T-helper 17 cell (primary cell): ENCODE data around the gene BBS9. TPM values are rescaled to one million over a fixed set of nuclear protein-coding genes. Genes with fewer than 3 reads are reported as not detected.

Experiments used
- ATAC-seq: fragments of 150-1000 bp; cut with Tn5 transposase; 2 replicates; pipeline ENCODE4 v1.10.0; 2021; ENCODE audit warnings: mild to moderate bottlenecking, moderate library complexity
- DNase-seq, 3 donors: peaks; one replicate each; pipeline versions ENCODE4 v3.0.0 to v3.0.0-alpha.2; 2020 to 2021
- H3K9me3 ChIP-seq: one replicate; pipeline ENCODE4 v1.7.0; 2013; ENCODE audit warnings: low read length, mild to moderate bottlenecking; ENCODE audit not compliant: control insufficient read depth, poor library complexity, severe bottlenecking
- H3K27ac Mint-ChIP-seq: one replicate; pipeline ENCODE4 v1.8.0; 2022; ENCODE audit warnings: mild to moderate bottlenecking, moderate library complexity, mixed read lengths
- H3K27me3 Mint-ChIP-seq: one replicate; pipeline ENCODE4 v1.8.0; 2022; ENCODE audit warnings: mixed read lengths
- H3K36me3 Mint-ChIP-seq: one replicate; pipeline ENCODE4 v1.8.0; 2022; ENCODE audit warnings: low read depth, mixed read lengths
- H3K4me1 Mint-ChIP-seq: one replicate; pipeline ENCODE4 v1.8.0; 2022; ENCODE audit warnings: mild to moderate bottlenecking, mixed read lengths
- H3K4me3 Mint-ChIP-seq: one replicate; pipeline ENCODE4 v1.8.0; 2022; ENCODE audit warnings: mild to moderate bottlenecking, moderate library complexity, mixed read lengths
- total RNA-seq, 4 donors: library from RNA in 2 of 4; stranded (reverse) in 2 of 4; gene quantifications; one replicate each; pipeline ENCODE4 v1.2.3 and lab custom pipeline; 2022 to 2026

Gene BBS9
- total RNA-seq, 2 donors from 2014 or later = 23.4 to 25.3 TPM

DNA sequence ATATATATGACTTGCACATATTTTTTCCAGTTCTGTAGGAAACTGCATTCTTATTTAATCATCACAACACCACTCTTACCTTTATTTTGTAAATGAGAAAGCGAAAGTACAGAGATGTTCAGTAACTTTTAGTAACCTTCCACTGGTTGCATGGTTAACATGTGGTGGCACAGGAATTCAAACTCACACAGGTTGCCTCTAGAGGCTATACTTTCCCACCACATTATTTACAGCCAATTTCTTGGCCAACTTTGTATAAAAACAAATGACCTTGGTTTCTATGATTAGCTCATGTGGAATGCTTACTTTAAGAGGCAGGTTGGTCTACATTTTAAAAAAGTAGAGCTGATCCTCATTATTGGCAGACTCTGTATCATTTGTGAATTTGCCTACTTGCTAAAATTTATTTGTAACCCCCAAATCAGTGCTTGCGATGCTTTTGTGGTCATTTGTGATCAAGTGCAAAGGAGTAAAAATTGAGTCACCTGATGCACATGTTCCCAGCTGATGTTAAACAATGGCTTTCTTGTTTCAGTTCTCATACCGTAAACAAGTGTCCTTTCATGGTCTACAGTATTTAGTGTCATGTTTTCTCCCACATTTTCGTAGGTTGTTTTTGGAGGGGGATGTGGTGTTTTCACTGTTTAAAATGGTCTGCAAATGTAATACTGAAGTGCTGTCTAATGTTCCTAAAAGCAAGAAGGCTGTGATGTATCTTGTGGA lies 14.8 kb downstream of the BBS9 start:
- Mint-ChIP-seq H3K27ac (no peak overlapping the region), H3K4me1 (peaks cover 11% of the 10 kb centered on the region), H3K36me3 (peaks cover 6% of the 10 kb centered on the region), H3K27me3 (no peaks in the 10 kb centered on the region), H3K4me3 (no peak overlapping the region)
- ATAC-seq = no peak
- H3K9me3 ChIP-seq = no peaks in the 10 kb centered on the region
- no peak for DNase-seq

GRCh38 chr7:33145156-33145555 lies 15.8 kb downstream of the BBS9 start:
- no peaks in the 10 kb centered on the region for H3K9me3 ChIP-seq
- H3K4me1 Mint-ChIP-seq = peaks cover 6% of the 10 kb centered on the region
- H3K27me3 Mint-ChIP-seq = no peaks in the 10 kb centered on the region
- no peak overlapping the region for H3K4me3 Mint-ChIP-seq
- DNase-seq (no peak), ATAC-seq (no peak)
- no peak overlapping the region for H3K27ac Mint-ChIP-seq
- peaks cover 7% of the 10 kb centered on the region for H3K36me3 Mint-ChIP-seq

DNA sequence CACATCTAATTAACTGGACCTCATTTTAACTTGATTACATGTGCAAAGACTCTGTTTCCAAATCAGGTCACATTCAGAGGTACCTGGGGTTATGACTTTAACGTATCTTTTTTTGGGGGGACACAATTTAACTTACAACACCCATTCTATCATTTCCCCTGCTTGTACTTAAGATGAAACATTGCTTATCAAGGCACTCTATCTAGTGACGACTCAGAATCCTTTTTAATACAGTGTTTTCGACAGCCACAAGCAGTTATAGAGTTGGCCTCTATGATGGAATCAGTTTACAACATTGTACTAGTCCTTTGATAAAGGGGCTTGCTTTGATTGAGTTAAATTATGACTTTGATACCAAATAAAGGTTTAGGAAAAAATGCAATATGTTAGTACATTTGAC lies 22.7 kb downstream of the BBS9 start:
- H3K4me3 Mint-ChIP-seq = no peak overlapping the region
- no peak for DNase-seq
- peaks cover 4% of the 10 kb centered on the region for H3K4me1 Mint-ChIP-seq

DNA sequence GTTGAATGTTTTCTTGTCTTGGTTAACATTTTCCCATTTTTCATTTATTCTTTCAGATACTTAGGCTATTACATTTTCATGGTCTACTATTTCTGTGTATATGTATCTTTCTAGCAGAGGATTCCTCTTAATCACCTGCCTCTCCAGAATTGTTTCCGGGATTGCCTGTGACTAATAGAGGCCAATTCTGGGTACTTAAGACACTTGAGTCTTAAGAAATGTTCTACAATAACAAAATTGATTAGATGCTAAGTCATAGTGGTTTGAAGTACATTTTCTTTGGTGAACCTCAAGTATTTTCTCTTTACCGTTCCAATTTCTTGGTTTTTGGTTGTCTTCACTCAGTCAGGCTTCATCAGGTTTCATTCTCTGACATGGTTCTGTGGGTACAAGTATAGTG lies 26.4 kb downstream of the BBS9 start:
- no peaks in the 10 kb centered on the region for H3K27me3 Mint-ChIP-seq
- H3K9me3 ChIP-seq = no peaks in the 10 kb centered on the region
- no peak for DNase-seq
- no peak overlapping the region for H3K4me3 Mint-ChIP-seq
- H3K27ac Mint-ChIP-seq = no peak overlapping the region
- ATAC-seq = no peak
- peaks cover 2% of the 10 kb centered on the region for H3K36me3 Mint-ChIP-seq
- H3K4me1 Mint-ChIP-seq = peaks cover 4% of the 10 kb centered on the region

More for the DNA sequence above, 22.7 kb downstream of the BBS9 start:
- no peak for ATAC-seq
- Mint-ChIP-seq H3K36me3 (peaks cover 6% of the 10 kb centered on the region), H3K27ac (no peak overlapping the region), H3K27me3 (no peaks in the 10 kb centered on the region)
- no peaks in the 10 kb centered on the region for H3K9me3 ChIP-seq

DNA sequence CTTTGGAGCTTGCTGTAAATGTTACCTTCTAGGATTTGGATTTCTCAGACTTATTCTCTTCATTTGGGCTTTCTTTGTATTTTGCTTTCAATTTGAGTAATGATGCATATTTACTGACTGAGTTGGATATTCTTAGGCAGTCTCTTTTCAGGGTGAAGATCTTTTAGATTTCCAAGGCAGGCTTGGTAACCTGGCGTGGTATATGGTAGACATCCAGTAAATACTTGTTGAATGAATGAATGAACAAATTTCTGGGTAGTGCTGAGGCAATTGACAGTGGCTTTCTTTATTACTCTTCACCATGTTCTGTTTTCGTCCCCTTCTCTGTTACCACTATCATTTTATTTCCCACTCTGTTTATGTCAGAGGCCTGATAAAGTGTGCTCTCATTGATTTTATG lies 27.1 kb downstream of the BBS9 start:
- no peak for DNase-seq
- no peak for ATAC-seq
- Mint-ChIP-seq H3K4me3 (no peak overlapping the region), H3K27ac (no peak overlapping the region), H3K36me3 (peaks cover 2% of the 10 kb centered on the region), H3K27me3 (no peaks in the 10 kb centered on the region), H3K4me1 (peaks cover 4% of the 10 kb centered on the region)
- no peaks in the 10 kb centered on the region for H3K9me3 ChIP-seq

- DNase-seq (no peak), ATAC-seq (no peak)
- H3K27me3 Mint-ChIP-seq = no peaks in the 10 kb centered on the region
- no peaks in the 10 kb centered on the region for H3K9me3 ChIP-seq
- H3K27ac Mint-ChIP-seq = no peak overlapping the region
- peaks cover 2% of the 10 kb centered on the region for H3K36me3 Mint-ChIP-seq
- peaks cover 4% of the 10 kb centered on the region for H3K4me1 Mint-ChIP-seq
- no peak overlapping the region for H3K4me3 Mint-ChIP-seq
Observed at GRCh38 chr7:33157311-33157710, 27.9 kb downstream of the BBS9 start.

DNA sequence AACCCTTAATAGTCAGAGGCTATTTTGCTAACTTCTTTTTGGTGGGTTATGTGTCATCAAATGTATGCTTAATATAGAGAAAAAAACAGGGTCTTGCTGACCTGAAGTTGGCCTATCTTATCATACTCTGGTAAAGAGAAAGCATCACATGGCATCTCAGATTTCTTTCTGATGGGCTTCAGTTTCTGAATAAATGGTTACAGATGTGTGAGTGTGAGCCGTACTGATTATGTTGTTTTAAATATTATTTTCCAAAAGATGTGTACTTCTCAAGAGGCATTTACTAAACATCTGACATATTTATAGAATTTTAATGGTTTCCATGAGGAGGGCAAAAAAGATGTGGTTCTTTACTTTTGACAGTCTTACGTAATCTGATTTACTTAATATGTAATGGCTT lies 28.4 kb downstream of the BBS9 start:
- no peaks in the 10 kb centered on the region for H3K9me3 ChIP-seq
- DNase-seq = no peak
- H3K27me3 Mint-ChIP-seq = no peaks in the 10 kb centered on the region
- no peak overlapping the region for H3K4me3 Mint-ChIP-seq
- no peak for ATAC-seq
- H3K36me3 Mint-ChIP-seq = peaks cover 2% of the 10 kb centered on the region
- H3K4me1 Mint-ChIP-seq = peaks cover 4% of the 10 kb centered on the region
- no peak overlapping the region for H3K27ac Mint-ChIP-seq

DNA sequence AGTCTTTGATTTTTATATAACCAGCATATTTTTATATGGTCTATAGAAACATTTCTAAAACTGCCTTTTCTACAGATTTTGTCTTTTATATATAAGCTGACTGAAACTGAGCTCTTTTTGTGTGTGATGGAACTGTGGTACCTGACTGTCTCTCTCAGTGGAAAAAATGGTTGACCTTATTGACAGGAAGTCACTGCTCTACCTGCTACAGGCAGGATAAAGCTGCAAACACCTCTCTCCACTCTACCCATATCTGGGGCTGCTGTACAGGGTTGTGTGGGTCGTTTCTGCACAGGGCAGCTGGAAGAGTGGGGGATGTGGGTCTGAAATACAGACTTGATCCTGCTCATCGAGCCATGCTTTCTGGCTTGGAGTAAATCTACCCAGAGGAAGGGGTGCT lies 48.5 kb downstream of the BBS9 start:
- no peak for ATAC-seq
- Mint-ChIP-seq H3K27me3 (no peaks in the 10 kb centered on the region), H3K36me3 (peaks cover 3% of the 10 kb centered on the region), H3K27ac (no peak overlapping the region), H3K4me1 (no peaks in the 10 kb centered on the region), H3K4me3 (no peak overlapping the region)
- no peak for DNase-seq
- no peaks in the 10 kb centered on the region for H3K9me3 ChIP-seq

DNA sequence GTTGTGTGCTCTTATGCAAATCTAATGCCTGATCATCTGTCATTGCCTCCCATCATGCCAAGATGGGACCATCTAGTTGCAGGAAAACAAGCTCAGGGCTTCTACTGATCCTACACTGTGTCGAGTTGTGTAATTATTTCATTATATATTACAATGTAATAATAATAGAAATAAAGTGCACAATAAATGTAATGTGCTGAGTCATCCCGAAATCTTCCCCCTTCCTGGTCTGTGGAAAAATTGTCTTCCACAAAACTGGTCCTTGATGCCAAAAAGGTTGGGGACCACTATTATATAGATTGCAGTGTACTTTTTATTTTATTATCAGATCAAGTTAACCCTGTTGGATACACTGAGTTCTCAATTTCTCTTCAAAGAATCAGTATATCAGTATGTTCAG lies 50.2 kb downstream of the BBS9 start:
- H3K4me1 Mint-ChIP-seq = no peaks in the 10 kb centered on the region

DNA sequence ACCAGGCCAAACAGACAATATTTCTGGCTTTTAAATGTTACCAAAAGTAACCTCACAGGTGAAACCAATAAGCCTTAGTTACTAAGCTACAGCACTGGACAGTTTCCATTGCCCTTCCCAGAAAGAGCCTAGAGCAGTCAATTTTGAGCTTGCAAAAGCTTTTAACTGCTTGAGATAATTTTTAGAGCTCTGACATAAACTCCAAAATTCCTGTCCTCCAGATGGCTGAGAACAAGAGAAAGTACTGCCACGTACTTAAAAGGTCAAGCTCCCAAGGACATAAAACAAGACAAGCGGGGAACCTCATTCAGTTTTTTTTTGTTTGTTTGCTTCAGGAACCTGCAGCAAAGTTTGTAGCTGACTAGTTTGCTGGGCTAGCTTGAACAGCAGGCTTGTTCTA lies 54.1 kb downstream of the BBS9 start:
- Mint-ChIP-seq H3K4me3 (no peak overlapping the region), H3K36me3 (peaks cover 3% of the 10 kb centered on the region), H3K4me1 (no peaks in the 10 kb centered on the region), H3K27ac (no peak overlapping the region), H3K27me3 (no peaks in the 10 kb centered on the region)
- no peak for DNase-seq
- H3K9me3 ChIP-seq = no peaks in the 10 kb centered on the region
- no peak for ATAC-seq

More for the DNA sequence above, 50.2 kb downstream of the BBS9 start:
- no peak overlapping the region for H3K27ac Mint-ChIP-seq
- DNase-seq (no peak), ATAC-seq (no peak)
- peaks cover 3% of the 10 kb centered on the region for H3K36me3 Mint-ChIP-seq
- H3K9me3 ChIP-seq = no peaks in the 10 kb centered on the region
- H3K27me3 Mint-ChIP-seq = no peaks in the 10 kb centered on the region
- no peak overlapping the region for H3K4me3 Mint-ChIP-seq

GRCh38 chr7:33184828-33185227 lies 55.5 kb downstream of the BBS9 start:
- no peaks in the 10 kb centered on the region for H3K9me3 ChIP-seq
- no peak overlapping the region for H3K27ac Mint-ChIP-seq
- no peaks in the 10 kb centered on the region for H3K4me1 Mint-ChIP-seq
- H3K36me3 Mint-ChIP-seq = peaks cover 2% of the 10 kb centered on the region
- DNase-seq (no peak), ATAC-seq (no peak)
- no peaks in the 10 kb centered on the region for H3K27me3 Mint-ChIP-seq
- no peak overlapping the region for H3K4me3 Mint-ChIP-seq

DNA sequence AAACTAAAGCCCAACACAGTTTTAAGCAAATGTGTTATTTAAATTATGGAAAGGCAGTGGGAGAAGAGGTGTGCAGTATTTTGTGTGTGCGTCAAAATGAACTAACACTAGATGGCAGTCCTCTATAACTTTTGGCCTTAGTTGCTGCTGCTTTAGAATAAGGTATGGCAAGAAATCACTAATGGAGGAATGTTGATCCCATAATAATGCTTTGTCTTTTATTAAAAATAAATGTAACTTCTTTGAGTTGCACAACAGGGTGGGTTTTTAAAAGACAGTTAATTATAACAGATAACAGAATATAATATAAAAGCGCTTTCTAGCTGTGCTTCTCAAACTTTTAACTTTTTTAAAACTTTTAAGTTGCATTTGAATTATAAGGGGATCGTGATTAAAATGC lies 56.4 kb downstream of the BBS9 start:
- H3K4me1 Mint-ChIP-seq = peaks cover 5% of the 10 kb centered on the region
- DNase-seq (no peak), ATAC-seq (no peak)
- no peak overlapping the region for H3K4me3 Mint-ChIP-seq
- no peak overlapping the region for H3K27ac Mint-ChIP-seq
- no peaks in the 10 kb centered on the region for H3K36me3 Mint-ChIP-seq
- no peaks in the 10 kb centered on the region for H3K9me3 ChIP-seq
- no peaks in the 10 kb centered on the region for H3K27me3 Mint-ChIP-seq

DNA sequence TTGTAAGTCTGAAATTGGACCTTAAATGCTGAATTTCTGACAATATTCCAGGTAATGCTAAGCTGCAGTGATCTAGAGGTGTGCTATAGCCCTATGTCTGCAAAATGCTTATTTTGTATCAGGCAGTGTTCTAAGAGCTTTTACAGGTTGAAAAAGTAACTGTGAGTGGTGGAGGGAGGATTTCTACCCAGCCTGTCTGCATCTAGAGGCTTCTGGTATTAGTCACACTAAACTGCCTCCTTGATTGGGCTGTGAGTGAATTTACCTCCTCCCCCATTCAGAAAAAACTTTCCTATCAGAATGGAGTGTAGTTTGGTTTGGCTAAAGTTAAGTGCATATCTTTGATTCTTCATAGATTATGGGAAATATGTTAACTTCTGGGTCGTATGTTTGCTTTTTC lies 56.8 kb downstream of the BBS9 start:
- ATAC-seq (no peak), DNase-seq (no peak)
- Mint-ChIP-seq H3K36me3 (no peaks in the 10 kb centered on the region), H3K4me3 (no peak overlapping the region), H3K4me1 (peaks cover 9% of the 10 kb centered on the region), H3K27me3 (no peaks in the 10 kb centered on the region), H3K27ac (no peak overlapping the region)
- H3K9me3 ChIP-seq = no peaks in the 10 kb centered on the region

- Mint-ChIP-seq H3K36me3 (no peaks in the 10 kb centered on the region), H3K4me3 (peak overlapping the region; percentile 75), H3K4me1 (peaks cover 16% of the 10 kb centered on the region), H3K27me3 (no peaks in the 10 kb centered on the region), H3K27ac (peak overlapping the region; percentile 95)
- H3K9me3 ChIP-seq = no peaks in the 10 kb centered on the region
- DNase-seq (no peak), ATAC-seq (no peak)
Observed at GRCh38 chr7:33190688-33191304, 61.4 kb downstream of the BBS9 start.
